Activated B cell treated with CpG ODN at 0.5 μM for 24 hours (primary cell): ENCODE results near the gene PKN1. TPM values are rescaled to one million over a fixed set of nuclear protein-coding genes. Genes with fewer than 3 reads are reported as not detected.

ENCODE experiments used
- ATAC-seq: fragments of 200-7000 bp; cut with Tn5 transposase; one replicate; pipeline ENCODE4 v1.10.0; 2021; ENCODE audit warnings: low read depth, mild to moderate bottlenecking, moderate library complexity
- CTCF ChIA-PET: fragments of 350-600 bp; sonication (Branson Sonifier 250); formaldehyde crosslinking; loops from one replicate; lab custom pipeline; 2021; ENCODE audit warnings: antibody characterized with exemption; lab: Charles Lee
- POLR2A ChIA-PET: fragments of 350-600 bp; sonication (Branson Sonifier 250); formaldehyde crosslinking; loops from one replicate; lab custom pipeline; 2021; ENCODE audit warnings: antibody characterized with exemption; lab: Charles Lee
- DNase-seq: peaks from one replicate; pipeline ENCODE4 v3.0.0; 2022
- H3K27ac Mint-ChIP-seq: one replicate; pipeline ENCODE4 v1.8.0; 2020; ENCODE audit warnings: mixed read lengths
- H3K27me3 Mint-ChIP-seq: one replicate; pipeline ENCODE4 v1.8.0; 2021; ENCODE audit warnings: mixed read lengths
- H3K36me3 Mint-ChIP-seq: one replicate; pipeline ENCODE4 v1.8.0; 2021; ENCODE audit warnings: low read depth, mixed read lengths
- H3K4me1 Mint-ChIP-seq: one replicate; pipeline ENCODE4 v1.8.0; 2021; ENCODE audit warnings: mixed read lengths
- H3K4me3 Mint-ChIP-seq: one replicate; pipeline ENCODE4 v1.8.0; 2020; ENCODE audit warnings: mild to moderate bottlenecking, mixed read lengths
- H3K9me3 Mint-ChIP-seq: one replicate; pipeline ENCODE4 v1.8.0; 2020; ENCODE audit warnings: mixed read lengths
- intact Hi-C: fragments of 100-400 bp; cut with micrococcal nuclease; formaldehyde crosslinking; loops from one replicate; pipeline ENCODE4 v1.15.1; 2024
- total RNA-seq: library from RNA; stranded (reverse); gene quantifications from 2 replicates; pipeline ENCODE4 v1.2.3, GENCODE V29; 2022
- TF ChIP-seq, protein P1 (sequence below): fragments of 200-600 bp; IDR thresholded peaks from one replicate; pipeline ENCODE4 v1.8.0; 2022; ENCODE audit warnings: antibody characterized with exemption, mild to moderate bottlenecking

The PKN1 gene
- total RNA-seq, 1 donor from 2014 or later = 159 TPM

DNA sequence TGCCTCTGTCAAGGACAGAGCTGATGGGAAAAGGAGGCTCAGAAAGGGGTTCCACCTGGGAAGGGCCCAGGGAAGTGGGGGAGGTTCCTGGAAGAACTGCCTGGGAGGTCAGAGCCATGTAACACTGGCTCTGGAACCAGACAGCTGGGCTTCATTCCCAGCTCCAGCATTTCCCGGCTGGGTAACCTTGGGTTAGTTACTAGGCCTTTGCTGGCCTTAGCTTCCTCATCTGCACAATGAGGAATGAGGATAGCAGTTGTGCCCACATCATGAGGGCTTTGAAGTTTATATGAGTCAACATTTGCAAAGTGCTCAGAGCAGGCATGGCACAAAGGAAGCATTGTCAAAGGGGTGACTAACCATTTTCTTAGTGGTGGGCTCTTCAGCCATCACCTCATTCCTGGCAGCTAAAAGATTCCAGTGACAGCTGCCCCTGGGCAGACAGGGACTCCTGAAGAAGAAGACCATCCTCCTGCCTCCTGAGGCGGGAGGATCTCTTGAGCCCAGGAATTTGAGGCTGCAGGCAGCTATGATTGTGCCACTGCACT lies 86.8 kb downstream of the PKN1 start:
- ChIA-PET POLR2A (interaction anchor here (0.6 to 3.3 kb wide), 2 partner anchors 10 to 1347 kb away, joined by 3 to 31 read pairs; partner anchors contain the start of gene TECR), CTCF (no interaction called here)
- H3K4me1 Mint-ChIP-seq = peaks cover 69% of the 10 kb centered on the region
- TF ChIP-seq, protein P1, sequence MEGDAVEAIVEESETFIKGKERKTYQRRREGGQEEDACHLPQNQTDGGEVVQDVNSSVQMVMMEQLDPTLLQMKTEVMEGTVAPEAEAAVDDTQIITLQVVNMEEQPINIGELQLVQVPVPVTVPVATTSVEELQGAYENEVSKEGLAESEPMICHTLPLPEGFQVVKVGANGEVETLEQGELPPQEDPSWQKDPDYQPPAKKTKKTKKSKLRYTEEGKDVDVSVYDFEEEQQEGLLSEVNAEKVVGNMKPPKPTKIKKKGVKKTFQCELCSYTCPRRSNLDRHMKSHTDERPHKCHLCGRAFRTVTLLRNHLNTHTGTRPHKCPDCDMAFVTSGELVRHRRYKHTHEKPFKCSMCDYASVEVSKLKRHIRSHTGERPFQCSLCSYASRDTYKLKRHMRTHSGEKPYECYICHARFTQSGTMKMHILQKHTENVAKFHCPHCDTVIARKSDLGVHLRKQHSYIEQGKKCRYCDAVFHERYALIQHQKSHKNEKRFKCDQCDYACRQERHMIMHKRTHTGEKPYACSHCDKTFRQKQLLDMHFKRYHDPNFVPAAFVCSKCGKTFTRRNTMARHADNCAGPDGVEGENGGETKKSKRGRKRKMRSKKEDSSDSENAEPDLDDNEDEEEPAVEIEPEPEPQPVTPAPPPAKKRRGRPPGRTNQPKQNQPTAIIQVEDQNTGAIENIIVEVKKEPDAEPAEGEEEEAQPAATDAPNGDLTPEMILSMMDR = no peak
- ATAC-seq (no peak), DNase-seq (no peak)
- H3K36me3 Mint-ChIP-seq = peaks cover 28% of the 10 kb centered on the region
- no peaks in the 10 kb centered on the region for H3K9me3 Mint-ChIP-seq
- no peaks in the 10 kb centered on the region for H3K27me3 Mint-ChIP-seq
- intact Hi-C loops = loop anchor here (2.0 kb wide), 1 partner anchor 23 kb away; the partner anchor contains the start of gene GIPC1
- peak overlapping the region; percentile 93 for H3K27ac Mint-ChIP-seq
- peak overlapping the region; percentile 91 for H3K4me3 Mint-ChIP-seq

DNA sequence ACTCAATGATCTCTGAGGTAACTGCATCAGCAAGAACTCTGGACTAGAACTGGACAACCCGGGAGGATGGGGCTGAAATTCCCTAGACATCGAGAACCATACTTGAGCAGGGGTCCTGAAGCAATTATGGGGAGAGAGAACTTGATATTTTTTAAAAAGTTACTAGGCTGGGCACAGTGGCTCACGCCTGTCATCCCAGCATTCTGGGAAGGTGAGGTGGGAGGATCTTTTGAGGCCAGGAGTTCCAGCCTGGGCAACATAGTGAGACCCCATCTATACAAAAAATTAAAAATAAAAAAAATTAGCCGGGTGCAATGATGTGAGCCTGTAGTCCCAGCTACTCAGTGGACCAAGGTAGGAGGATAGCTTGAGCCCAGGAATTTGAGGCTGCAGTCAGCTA lies 87.4 kb downstream of the PKN1 start:
- no peaks in the 10 kb centered on the region for H3K27me3 Mint-ChIP-seq
- H3K9me3 Mint-ChIP-seq = no peaks in the 10 kb centered on the region
- H3K4me3 Mint-ChIP-seq = no peak overlapping the region
- H3K27ac Mint-ChIP-seq = peak overlapping the region; percentile 93
- peaks cover 63% of the 10 kb centered on the region for H3K4me1 Mint-ChIP-seq
- ChIA-PET POLR2A (interaction anchor here (0.6 to 0.7 kb wide), 2 partner anchors 60 to 1395 kb away, joined by 3 to 4 read pairs; no protein-coding TSS in a partner anchor), CTCF (no interaction called here)
- peaks cover 22% of the 10 kb centered on the region for H3K36me3 Mint-ChIP-seq
- DNase-seq = no peak
- intact Hi-C loops = no loop called here
- no peak for ATAC-seq
- TF ChIP-seq, protein P1 = no peak

Other genes starting within 250 kb of the PKN1 start
- gene ADGRL1, start 227.1 kb upstream of the PKN1 start, total RNA-seq = 1.4 and 2.7 TPM in 2 replicates
- gene ADGRE5, start 51.9 kb upstream of the PKN1 start, total RNA-seq = 129 and 135 TPM in 2 replicates
- gene DDX39A, start 14.0 kb upstream of the PKN1 start, total RNA-seq = 210 and 211 TPM in 2 replicates
- gene PTGER1, start 42.0 kb downstream of the PKN1 start, total RNA-seq = not detected in 2 replicates
- gene GIPC1, start 62.8 kb downstream of the PKN1 start, total RNA-seq = 13.9 and 15.3 TPM in 2 replicates
- gene DNAJB1, start 85.1 kb downstream of the PKN1 start, total RNA-seq = 56.1 and 58.7 TPM in 2 replicates
- gene TECR, start 96.3 kb downstream of the PKN1 start, total RNA-seq = 55.3 and 58.6 TPM in 2 replicates
- gene NDUFB7, start 138.8 kb downstream of the PKN1 start, total RNA-seq = 108 and 129 TPM in 2 replicates
- 111 and 123 TPM in 2 replicates for gene CLEC17A, start 149.8 kb downstream of the PKN1 start, total RNA-seq
- gene ADGRE3, start 241.5 kb downstream of the PKN1 start, total RNA-seq = not detected in 2 replicates